ENCODE measurements around the gene MFNG.

GRCh38 chr22:37496651-37497050 lies 10.5 kb upstream of the MFNG start:
- TF ChIP-seq CTCF (conservative IDR thresholded peaks at IDR 0.05 in 1 of 2, IDR thresholded peaks at IDR 0.05 in 1 of 2; ENCODE audit: low read depth in 1 of 2, low read length in 2 of 2): no peak
- no peak for TF ChIP-seq EZH2 (IDR thresholded peaks at IDR 0.05; ENCODE audit: low read length, missing control alignments)
